Stimulated activated CD4-positive, alpha-beta T cell treated with anti-CD3 and anti-CD28 coated beads, Interleukin-15, amount 100 ng/mL, for 1 hour (primary cell): Measurements from ENCODE around the gene SSNA1.

Experiments
- DNase-seq, 2 donors: peaks; one replicate each; pipeline ENCODE4 v3.0.0-alpha.2; 2020; ENCODE audit warnings: low read depth in 1 of 2, low spot score in 1 of 2

SSNA1 gene

DNA sequence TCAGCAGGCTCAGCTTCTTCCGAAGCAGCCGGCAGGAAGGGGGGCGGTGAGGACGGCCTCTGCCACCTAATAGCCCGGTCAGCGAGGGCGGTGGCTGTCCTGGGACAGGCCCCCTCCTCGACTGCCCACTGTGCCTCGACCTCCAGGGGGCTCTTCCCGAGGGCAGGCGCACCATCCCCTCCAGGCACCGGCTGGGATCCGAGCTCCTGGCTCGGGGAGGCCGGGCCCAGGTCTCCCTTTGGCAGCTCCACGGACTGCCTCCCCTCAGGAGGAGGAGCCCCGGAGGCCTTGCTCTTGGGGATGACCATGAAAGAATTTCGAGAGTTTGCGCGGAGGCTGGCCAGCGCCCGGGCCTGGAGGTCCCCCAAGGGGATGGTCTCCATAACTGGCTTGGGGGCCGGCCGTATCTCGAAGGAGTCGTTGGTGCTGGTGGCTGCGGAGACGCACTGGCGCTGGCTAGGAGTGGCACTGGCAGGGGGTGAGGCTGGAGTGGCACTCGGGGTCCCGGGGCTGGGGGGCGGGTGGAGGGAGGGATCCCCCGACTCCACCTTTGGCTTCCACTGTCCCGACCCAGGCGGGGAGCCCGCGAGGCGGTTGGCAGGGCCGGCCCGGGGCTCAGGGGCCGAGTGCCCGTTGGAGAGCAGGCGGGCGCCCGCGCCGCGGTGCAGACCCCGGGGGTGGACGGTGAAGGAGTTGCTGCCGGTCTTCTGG lies 11.1 kb downstream of the SSNA1 start:
- no peak for DNase-seq

DNA sequence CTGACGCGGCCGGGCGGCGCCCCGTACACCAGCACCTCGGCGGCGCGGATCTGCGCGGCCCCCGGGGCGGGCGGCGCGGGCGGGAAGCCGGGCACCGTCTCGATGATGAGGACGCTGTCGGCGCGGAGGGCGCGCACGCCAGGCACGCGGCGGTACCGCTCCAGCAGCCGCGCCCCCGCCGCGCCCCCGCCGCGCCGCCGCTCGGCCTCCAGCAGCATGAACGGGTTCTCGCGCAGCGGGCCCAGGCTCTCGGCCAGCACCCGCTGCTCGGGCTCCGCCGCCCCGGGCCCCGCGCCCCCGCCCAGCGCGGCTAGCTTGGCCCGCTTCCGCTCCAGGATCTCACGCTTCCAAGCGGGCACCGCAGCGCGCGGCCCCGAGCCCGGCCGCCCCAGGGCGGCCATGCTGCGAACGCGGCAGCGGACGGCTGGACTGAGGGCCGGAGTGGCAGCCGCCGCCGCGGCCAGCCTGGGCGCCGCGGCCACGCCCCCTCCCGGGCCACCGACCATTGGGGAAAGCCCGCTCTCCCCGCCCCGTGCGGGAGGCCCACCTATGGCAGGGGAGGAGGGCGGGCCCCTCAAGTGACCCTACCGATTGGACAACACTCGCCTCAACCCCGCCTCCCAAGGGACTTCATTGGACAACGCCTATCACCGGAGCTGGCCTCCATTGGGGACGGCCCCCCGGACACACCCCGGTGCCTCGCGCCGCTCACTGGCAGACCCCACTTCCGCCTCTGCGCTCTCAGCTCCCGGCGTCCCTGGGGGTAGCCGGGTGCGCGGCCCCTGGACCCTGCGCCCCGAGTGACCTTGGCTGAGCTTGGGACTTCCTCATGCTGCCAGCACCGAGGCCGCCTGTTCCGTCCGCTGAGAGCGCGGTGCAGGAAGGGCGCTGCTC lies 12.1 kb downstream of the SSNA1 start, which contains the start of gene TPRN:
Gene TPRN (minus strand): TSS at position 431 of the 894 bp plus-strand sequence. CDS start 30 bp downstream, at position 401.
- peak; percentile 94 to 97 for DNase-seq

GRCh38 chr9:137201205-137201868 lies 12.9 kb downstream of the SSNA1 start:
- no peak for DNase-seq

GRCh38 chr9:137202966-137203365 lies 14.5 kb downstream of the SSNA1 start:
- no peak for DNase-seq

DNA sequence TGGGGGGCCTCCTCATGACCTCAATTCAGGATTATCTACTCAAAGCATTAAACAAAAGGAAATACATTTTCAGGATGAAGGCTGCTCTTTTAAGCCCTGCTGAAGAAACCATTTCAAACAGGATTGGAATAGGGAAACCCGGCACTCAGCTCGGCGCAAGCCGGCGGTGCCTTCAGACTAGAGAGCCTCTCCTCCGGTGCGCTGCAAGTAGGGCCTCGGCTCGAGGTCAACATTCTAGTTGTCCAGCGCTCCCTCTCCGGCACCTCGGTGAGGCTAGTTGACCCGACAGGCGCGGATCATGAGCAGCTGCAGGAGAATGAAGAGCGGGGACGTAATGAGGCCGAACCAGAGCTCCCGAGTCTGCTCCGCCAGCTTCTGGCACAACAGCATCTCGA lies 16.3 kb downstream of the SSNA1 start:
- DNase-seq = no peak

DNA sequence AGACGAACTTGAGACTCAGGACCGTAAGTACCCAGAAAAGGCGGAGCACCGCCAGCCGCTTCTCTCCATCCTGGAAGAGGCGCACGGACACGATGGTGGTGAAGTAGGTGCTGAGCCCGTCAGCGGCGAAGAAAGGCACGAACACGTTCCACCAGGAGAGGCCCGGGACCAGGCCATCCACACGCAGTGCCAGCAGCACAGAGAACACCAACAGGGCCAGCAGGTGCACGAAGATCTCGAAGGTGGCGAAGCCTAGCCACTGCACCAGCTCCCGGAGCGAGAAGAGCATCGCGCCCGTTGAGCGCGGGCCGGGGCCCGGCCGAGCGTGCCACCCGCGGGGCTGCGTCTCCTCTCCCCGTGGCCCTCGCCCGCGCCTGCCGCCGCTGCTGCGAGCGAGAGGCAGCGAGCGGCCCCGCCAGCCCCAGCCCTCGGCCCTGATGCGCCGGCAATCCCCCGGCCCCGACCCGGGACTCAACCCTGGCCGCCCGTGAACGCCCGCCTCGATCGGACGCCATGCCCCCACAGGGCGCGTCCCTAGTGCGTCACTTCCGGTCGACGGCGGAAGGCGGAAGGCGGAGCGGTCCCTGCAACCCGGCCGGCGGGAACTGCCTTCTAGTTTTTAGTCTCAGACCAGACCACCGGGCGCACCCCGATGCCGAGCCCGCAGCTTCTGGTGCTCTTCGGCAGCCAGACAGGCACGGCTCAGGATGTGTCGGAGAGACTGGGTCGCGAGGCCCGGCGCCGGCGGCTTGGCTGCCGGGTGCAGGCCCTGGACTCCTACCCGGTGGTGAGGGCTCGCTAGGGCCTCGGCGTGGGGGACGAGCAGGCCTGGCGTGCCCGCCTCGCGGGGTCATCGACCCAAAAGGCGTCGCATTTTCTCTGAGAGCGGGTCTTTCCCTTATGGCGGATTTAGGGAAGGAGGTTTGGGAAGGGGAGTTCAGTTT lies 16.9 kb downstream of the SSNA1 start, which contains the start of the genes NDOR1 and TMEM203:
Gene NDOR1 (plus strand): TSS at position 575 of the 944 bp plus-strand sequence. CDS start 78 bp downstream, at position 653.
Gene TMEM203 (minus strand): TSS at position 523 of the 944 bp plus-strand sequence. CDS start 234 bp downstream, at position 289.
- DNase-seq = peak; percentile 82 to 91

GRCh38 chr9:137206602-137207001 lies 18.1 kb downstream of the SSNA1 start:
- no peak for DNase-seq

- no peak for DNase-seq
Observed at GRCh38 chr9:137211532-137211931, 23.1 kb downstream of the SSNA1 start.

DNA sequence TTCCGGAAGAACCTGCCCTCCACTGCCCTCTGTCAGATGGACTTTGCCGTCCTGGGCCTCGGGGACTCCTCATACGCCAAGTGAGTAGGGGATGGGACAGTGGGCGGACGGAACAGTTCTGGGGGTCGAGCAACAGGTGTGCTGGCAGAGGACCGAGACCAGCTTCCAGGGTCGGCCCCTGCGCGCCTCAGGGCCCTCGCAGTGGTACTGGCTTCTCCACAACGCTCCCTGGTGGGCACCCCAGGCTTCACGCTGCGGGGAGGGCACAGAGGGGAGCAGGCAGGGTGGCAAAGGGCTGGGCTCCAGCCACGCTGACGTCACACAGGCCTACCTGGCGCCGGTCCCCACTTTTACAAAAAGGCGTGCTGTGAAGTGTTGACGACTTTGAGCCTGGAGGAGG lies 24.0 kb downstream of the SSNA1 start:
- no peak for DNase-seq

DNA sequence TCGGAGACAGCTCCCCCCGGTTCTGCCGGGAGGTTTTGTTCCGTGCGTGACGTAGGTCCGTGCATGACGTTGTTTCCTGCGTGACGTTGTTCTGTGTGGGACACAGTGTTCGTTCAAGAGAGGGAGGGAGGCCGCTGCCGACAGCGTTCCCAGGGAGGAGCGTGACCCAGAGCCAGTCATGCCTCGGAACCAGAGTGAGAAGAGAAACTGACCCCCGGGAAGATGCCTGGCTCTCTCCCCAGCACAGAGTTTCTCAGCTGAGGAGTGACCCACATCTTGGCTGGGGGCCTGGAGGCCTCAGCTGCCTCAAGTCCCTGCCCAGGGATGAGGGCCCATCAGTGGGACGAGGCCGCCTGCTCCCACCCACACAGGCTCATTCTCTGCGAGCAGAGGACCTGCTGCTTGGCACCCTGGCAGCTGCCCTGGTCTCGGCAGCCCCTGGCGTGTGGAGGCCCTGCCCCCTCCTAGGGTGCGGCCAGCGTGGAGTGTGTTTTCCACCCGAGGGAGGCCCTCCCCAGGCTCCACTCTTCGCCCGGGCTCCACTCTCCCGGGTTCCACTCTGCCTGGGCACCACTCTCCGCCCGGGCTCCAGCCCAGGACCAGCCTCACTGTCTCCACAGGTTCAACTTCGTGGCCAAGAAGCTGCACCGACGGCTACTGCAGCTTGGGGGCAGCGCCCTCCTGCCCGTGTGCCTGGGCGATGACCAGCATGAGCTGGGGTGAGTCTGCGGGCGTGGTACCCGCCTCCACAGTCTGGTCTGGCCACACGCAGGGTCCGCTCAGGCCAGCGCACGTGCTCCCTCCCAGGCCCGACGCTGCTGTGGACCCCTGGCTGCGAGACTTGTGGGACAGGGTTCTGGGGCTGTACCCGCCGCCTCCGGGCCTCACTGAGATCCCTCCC lies 24.9 kb downstream of the SSNA1 start:
- DNase-seq = no peak

DNA sequence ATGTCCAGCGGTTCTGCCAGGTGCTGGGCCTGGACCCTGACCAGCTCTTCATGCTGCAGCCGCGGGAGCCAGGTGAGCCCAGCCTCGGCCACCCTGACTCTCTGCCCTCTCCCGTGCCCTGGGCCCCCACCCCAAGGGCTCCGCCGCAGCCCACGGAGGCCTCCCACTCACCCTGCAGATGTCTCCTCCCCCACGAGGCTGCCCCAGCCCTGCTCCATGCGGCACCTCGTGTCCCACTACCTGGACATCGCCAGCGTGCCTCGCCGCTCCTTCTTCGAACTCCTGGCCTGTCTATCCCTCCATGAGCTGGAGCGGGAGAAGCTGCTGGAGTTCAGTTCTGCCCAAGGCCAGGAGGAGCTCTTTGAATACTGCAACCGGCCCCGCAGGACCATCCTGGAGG lies 26.1 kb downstream of the SSNA1 start:
- no peak for DNase-seq

- no peak for DNase-seq
Observed at GRCh38 chr9:137215196-137215986, 26.9 kb downstream of the SSNA1 start.

GRCh38 chr9:137216188-137216965 lies 27.9 kb downstream of the SSNA1 start:
- DNase-seq = no peak

DNA sequence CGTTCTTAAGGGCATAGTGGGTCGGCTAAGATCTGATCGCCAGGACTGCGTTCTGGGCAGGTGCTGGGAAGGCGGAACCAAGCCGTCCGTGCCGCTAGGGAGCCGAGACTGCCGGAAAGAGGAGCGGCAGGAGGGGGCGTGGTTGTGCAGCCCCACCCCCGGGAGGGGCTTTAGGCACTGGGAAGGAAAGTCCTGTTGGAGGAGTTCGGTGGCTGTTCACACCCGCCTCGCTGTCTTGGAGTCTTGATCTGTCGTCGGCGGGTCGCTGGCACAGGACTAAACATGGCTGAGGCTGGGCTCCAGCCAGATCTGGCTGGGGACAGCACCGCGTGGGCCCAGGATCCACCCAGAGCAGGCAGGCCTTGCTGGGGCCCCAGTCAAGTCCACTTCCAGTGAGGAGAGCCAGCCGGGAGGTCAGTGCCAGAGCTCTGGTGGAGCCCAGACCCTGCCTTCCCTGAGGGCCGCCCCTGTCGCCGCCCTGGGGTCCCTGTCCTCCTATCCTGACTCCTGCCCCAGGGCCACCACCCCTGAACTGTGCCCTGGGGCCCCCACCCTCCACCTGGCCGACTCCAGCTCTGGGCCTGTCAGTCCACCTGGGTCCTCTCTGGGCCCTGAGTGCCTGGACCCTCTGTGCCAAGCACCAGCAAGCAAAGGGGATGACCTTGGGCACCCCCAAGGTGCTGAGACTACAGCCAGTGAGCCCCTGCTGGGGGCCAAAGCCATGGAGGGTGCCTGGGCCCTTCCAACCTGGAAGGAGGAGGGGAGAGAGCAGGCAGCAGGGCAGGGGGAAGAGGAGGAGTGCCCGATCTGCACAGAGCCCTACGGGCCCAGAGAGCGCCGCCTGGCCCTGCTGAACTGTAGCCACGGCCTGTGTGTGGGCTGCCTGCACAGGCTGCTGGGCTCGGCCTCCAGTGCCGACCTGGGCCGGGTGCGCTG lies 29.1 kb downstream of the SSNA1 start:
- no peak for DNase-seq

DNA sequence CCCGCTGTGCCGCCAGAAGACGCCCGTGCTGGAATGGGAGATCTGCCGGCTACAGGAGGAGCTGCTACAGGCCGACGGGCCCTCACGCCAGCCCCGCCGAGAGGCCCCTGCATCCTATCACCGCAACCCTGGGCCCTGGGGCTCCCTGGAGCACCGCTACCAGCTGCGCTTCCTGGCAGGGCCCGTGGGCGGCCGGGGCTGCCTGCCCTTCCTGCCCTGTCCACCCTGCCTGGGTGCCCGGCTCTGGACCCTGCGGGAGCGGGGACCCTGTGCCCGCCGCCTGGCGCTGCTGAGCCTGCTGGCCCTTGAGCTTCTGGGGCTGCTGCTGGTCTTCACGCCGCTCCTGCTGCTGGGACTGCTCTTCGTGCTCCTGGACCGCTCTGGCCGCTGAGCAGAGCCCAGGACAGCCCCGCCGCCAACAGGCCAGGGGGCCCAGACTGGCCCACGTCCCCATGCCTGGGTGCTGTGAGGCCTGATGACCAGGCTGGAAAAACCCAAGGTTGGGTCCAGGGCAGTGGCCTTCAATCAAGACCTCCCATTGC lies 29.8 kb downstream of the SSNA1 start:
- DNase-seq = no peak

GRCh38 chr9:137218754-137219271 lies 30.3 kb downstream of the SSNA1 start:
- DNase-seq = no peak
